ENCODE measurements around the gene FUT8. TPM values are rescaled to one million over a fixed set of nuclear protein-coding genes. Genes with fewer than 3 reads are reported as not detected.

FUT8 gene
- total RNA-seq, 1 donor, result 165 TPM

DNA sequence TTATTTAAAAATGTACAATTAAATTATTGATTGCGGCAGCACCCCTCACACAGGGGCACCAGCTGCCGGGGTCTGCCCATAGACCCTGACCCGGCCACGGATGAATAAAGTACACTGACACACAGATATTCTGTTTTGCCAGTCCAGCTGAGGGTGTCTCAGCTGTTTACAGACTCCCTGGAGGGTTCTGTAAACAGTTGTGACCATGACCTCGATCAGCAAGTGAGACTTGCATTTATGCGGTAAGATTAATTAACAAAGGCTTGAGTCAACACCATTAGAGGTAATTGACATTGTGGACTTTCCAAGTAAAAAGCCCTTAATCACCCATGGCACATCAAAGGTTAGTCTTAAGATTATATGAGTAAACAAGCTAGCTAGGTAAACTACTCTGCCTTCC is 94.3 kb downstream of the FUT8 start:
- H3K4me3 ChIP-seq (ENCODE audit: low read depth, low read length), result no peak overlapping the region
- TF ChIP-seq, protein P1, sequence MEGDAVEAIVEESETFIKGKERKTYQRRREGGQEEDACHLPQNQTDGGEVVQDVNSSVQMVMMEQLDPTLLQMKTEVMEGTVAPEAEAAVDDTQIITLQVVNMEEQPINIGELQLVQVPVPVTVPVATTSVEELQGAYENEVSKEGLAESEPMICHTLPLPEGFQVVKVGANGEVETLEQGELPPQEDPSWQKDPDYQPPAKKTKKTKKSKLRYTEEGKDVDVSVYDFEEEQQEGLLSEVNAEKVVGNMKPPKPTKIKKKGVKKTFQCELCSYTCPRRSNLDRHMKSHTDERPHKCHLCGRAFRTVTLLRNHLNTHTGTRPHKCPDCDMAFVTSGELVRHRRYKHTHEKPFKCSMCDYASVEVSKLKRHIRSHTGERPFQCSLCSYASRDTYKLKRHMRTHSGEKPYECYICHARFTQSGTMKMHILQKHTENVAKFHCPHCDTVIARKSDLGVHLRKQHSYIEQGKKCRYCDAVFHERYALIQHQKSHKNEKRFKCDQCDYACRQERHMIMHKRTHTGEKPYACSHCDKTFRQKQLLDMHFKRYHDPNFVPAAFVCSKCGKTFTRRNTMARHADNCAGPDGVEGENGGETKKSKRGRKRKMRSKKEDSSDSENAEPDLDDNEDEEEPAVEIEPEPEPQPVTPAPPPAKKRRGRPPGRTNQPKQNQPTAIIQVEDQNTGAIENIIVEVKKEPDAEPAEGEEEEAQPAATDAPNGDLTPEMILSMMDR (IDR thresholded peaks at IDR 0.05; ENCODE audit: insufficient read depth, low read length), result no peak
- no peak for DNase-seq (ENCODE audit: low read depth)

DNA sequence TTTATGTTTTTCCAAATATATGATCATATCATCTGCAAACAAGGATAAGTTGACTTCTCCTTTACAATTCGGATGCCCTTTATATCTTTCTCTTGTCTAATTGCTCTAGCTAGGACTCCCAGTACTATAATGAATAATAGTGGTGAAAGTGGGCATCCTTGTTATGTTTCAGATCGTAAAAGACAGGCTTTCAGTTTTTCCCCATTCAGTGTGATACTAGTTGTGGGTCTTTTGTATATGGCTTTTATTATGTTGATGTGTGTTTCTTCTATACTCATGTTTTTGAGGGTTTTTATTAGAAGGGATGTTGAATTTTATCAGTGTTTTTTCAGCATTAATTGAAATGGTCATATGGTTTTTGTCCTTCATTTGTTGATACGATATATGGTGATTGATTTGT is 97.3 kb downstream of the FUT8 start:
- DNase-seq (ENCODE audit: low read depth), result no peak

DNA sequence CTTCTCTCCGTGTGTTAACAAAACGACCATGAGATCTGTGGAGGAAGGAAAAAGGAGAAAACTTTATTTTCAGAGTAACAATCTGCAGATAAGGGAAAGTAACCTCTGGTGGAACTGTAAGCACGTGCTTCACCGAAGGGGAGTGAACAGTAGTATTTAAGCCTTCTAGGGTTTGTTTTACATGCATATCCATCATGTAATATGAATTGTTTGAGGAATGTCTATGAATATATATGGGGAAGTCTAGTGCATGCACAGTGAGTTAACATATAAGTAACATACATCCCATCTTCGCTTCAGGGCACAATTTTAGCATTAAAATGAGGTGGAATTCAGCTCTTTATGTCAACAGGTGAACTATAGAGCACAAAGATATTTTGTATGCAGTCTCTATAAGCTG is 101.1 kb downstream of the FUT8 start:
- H3K4me3 ChIP-seq (ENCODE audit: low read depth, low read length), result no peak overlapping the region
- TF ChIP-seq, protein P1 (IDR thresholded peaks at IDR 0.05; ENCODE audit: insufficient read depth, low read length), result no peak
- no peak for DNase-seq (ENCODE audit: low read depth)

More for the DNA sequence above, 97.3 kb downstream of the FUT8 start:
- no peak overlapping the region for H3K4me3 ChIP-seq (ENCODE audit: low read depth, low read length)
- TF ChIP-seq, protein P1 (IDR thresholded peaks at IDR 0.05; ENCODE audit: insufficient read depth, low read length), result no peak

DNA sequence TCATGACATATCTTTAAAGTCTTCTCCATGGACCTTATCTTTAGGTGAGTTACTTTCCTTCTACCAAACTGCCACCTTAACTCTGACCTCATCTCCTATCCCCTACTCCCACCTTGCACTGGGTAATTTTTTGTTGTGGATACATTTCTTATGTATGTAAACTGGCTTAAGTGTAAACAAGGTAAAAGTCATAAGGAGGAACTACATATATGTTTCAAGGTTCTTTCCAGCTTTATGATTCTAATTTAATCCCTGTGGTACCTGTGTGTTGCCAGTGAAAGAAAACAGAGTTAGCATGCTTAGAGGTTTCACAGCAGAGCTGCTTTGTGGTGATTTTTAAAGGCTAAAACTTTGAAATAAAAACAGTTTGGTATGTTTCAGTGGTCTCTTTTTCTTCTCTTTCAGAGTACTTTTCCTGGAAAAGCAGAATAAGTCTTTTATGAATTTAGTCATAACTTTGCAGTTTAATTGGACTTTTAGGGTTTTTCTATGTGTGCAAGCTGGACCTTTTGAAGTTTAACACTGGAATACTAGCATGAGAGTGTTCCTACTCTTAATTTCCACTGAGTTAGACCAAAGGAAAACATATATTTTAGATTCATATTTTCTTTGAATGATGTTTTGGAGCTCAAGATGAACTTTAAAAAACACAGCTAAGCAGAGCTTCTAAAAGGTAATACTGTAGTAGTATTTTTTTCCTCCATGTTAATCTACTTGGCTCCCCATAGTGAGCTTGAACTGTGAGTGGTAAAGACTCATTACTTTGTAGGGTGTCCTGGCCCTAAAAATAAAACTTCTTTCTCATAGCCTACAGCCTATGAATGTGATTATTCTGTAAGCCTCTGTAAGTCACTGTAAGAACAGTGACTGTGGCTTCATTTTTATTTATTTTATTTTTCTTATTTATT is 105.4 kb downstream of the FUT8 start:
- no peak for DNase-seq (ENCODE audit: low read depth)
- TF ChIP-seq, protein P1 (IDR thresholded peaks at IDR 0.05; ENCODE audit: insufficient read depth, low read length), result no peak

DNA sequence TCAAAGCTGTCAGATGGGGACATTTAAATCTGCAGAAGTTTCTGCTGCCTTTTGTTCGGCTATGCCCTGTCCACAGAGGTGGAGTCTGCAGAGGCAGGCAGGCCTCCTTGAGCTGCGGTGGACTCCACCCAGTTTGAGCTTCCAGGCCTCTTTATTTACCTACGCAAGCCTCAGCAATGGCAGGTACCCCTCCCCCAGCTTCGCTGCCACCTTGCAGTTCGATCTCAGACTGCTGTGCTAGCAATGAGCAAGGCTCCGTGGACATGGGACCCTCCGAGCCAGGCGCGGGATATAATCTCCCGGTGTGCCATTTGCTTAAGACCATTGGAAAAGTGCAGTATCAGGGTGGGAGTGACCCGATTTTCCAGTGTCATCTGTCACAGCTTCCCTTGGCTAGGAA is 115.5 kb downstream of the FUT8 start:
- TF ChIP-seq, protein P1 (IDR thresholded peaks at IDR 0.05; ENCODE audit: insufficient read depth, low read length), result no peak
- no peak for DNase-seq (ENCODE audit: low read depth)
- H3K4me3 ChIP-seq (ENCODE audit: low read depth, low read length), result no peak overlapping the region

More for the DNA sequence above, 105.4 kb downstream of the FUT8 start:
- no peak overlapping the region for H3K4me3 ChIP-seq (ENCODE audit: low read depth, low read length)

DNA sequence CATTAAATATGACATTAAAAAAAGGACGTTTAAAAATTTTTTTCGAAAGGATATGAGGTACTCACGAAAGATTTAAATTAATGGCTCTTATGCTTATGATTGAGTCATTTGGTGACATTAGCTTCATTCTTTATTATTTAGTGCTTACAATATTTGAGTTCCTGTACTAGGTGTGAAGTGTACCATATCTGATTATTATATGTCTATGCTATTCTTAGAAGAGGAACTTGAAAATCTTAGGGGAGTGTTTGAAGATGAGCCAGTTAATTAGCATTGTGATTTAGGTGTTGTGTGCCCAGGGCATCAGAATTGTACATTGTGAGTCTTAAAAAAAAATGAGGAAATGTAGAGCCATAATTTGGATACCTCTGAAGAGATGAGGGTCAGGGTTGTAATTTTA is 118.6 kb downstream of the FUT8 start:
- TF ChIP-seq, protein P1 (IDR thresholded peaks at IDR 0.05; ENCODE audit: insufficient read depth, low read length), result no peak
- DNase-seq (ENCODE audit: low read depth), result no peak
- no peak overlapping the region for H3K4me3 ChIP-seq (ENCODE audit: low read depth, low read length)
